RPMI7951 (cell line): ENCODE measurements around the gene COL26A1. TPM values are rescaled to one million over a fixed set of nuclear protein-coding genes. Genes with fewer than 3 reads are reported as not detected.
"Not testable (repeated sequence)": the region's sequence is repeated elsewhere in the genome, so short reads cannot be mapped to it uniquely, and the experiment has no call there.

Source experiments
- DNase-seq: peaks from one replicate; pipeline ENCODE4 v3.0.0-alpha.2; 2012; ENCODE audit warnings: low read depth
- total RNA-seq: library from RNA; depleted of rRNA; stranded (reverse); fragments of >200 nt; shearing (Covaris generic); gene quantifications from 2 replicates; pipeline ENCODE4 v1.2.3, GENCODE V29; 2014

Gene COL26A1
- total RNA-seq, 1 experiment from 2014 or later: 0.60 TPM

DNA sequence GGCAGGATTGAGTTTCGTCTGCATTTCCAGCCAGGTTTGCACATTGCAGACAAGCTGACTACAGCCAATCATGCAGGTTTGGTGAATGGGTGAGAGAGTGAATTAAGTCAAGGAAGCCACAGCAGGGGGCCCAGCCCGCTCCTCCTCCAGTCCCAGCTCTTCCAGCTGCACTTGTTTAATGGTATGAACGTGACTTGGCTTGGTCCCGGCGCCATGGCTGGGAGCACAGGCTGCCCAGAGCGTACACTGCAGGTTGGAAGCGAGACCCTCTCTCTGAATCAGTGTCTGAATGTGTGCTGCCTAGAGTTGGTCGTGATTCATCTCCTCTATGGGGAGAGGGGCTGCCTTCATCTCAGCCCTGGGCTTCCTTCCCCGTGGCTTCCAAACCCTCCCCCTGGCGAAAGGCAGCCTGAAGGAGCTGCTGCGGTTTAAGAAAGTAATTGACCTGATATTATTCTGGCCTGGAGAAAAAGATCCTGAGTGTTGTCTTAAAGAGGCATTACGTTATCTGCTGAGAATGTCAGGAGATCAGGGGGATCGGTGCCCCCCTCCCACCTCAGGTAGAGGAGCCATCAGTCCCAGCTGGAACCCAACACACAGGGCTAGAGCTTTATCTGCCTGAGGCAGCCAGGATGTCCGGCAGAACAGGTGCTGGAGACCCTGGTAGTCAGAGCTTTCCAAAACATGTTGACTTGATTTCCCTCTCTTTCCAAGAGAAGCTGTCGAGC is 132.1 kb downstream of the COL26A1 start:
- DNase-seq: no peak

DNA sequence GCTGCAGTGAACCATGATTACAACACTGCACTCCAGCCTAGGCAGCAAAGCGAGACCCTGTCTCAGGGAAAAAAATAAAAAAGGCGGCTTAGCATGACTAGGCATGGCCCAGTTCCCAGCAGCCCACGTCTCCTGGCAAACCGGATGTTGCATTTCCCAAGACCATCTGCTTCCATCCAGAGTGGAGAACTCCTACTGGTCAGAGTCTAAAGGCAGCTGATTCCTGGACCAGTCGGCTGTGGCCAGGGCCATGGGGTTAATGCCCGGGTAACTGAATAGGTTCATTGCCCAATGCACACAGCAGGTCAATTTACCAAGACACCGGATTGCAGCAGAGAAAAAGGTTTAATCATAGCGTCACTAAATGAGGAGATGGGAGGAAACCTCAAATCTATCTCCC is 133.3 kb downstream of the COL26A1 start:
- no peak for DNase-seq

DNA sequence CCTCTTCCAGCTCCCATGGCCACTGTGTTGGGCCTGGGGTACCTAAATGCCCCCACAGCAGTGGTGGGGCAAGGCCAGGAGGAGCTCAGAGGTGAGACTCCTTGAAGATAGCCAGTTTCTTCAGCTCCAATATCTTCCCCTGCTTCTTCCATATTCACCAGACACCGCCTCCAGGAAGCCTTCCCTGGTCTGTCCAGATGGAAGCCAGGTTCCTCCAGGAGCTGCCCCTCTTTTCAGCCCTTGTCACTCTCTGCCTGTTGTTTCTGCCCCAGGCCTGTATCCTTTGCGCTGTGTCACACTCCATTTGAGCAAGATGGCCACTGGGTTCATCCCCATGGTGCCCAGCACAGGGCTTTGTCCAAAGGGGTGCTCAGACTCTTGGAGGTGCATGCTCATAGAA is 138.7 kb downstream of the COL26A1 start:
- DNase-seq: no peak

GRCh38 chr7:101502466-101503098 is 139.9 kb downstream of the COL26A1 start:
- DNase-seq: no peak

- DNase-seq: not testable (repeated sequence)
Observed at GRCh38 chr7:101505510-101505909, 142.8 kb downstream of the COL26A1 start.

GRCh38 chr7:101506531-101506930 is 143.9 kb downstream of the COL26A1 start:
- no peak for DNase-seq

DNA sequence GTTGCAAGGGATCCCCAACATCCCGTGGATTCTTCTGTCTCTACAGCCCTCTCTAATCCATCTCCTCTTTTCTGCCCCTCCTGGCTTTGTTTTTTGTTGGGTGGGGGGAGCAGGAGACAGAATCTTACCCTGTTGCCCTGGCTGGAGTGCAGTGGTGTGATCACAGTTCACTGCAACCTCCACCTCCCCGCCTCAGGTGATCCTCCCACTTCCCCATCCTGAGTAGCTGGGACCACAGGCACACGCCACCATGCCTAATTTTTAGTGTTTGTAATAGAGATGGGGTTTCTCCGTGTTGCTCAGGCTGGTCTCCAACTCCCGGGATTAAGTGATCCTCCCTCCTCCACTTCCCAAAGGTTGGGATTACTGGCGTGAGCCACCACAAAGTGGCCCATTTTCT is 144.7 kb downstream of the COL26A1 start:
- no peak for DNase-seq

DNA sequence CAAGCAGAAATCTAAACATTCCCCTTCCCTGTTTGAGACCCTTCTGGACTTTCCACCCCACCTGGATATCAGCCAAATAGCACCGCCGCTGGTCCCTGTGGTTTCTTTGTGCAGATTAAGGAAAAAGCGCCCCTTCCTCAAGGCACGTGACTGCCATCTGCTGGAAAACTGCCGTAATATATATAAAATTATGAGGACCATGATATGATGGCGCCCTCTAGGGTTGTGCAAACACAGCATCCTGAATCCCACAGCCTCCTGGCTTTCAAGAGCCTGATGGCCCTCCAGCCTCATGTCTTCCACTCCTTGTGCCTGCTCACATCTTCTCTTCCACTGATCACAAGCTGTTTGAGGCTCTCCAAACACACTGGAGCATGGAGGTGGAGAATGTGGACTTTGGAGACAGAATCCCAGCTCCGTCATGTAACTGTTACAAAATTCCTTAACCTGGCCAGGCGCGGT is 145.1 kb downstream of the COL26A1 start:
- peak; percentile 52 for DNase-seq

- DNase-seq: no peak
Observed at GRCh38 chr7:101510297-101510696, 147.6 kb downstream of the COL26A1 start.

DNA sequence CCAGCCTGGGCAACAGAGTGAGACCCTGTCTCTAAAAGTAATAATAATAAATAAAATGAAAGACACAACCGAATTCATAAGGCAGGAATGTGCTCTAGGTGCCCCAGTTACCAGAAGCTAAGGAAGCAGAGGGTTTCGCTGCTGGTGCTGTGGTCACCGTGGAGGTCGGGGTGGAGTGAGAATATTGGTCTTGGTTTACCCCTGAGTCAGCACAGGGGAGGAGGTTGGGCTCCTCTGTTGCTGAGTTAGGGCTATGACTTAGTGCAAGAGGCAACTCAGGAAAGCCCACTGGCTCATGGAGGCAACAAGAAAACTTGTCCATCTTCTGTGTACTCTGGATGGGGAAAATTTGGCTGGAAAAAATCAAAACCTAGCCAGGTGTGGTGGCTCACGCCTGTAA is 149.3 kb downstream of the COL26A1 start:
- DNase-seq: no peak

- DNase-seq: no peak
Observed at GRCh38 chr7:101516851-101517250, 154.2 kb downstream of the COL26A1 start.

DNA sequence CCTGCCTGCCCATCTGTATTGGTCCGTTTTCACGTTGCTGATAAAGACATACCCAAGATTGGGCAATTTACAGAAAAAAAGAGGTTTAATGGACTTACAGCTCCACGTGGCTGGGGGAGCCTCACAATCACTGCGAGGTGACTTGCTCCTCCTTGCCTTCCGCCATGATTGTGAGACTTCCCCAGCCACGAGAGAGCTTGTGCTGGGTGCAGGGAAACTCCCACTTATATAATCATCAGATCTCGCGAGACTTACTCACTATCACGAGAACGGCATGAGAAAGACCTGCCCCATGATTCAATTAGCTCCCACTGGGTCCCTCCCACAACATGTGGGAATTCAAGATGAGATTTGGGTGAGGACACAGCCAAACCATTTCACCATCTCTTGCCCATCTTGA is 154.6 kb downstream of the COL26A1 start:
- no peak for DNase-seq

- DNase-seq: peak; percentile 67
Observed at GRCh38 chr7:101518336-101518735, 155.7 kb downstream of the COL26A1 start.

DNA sequence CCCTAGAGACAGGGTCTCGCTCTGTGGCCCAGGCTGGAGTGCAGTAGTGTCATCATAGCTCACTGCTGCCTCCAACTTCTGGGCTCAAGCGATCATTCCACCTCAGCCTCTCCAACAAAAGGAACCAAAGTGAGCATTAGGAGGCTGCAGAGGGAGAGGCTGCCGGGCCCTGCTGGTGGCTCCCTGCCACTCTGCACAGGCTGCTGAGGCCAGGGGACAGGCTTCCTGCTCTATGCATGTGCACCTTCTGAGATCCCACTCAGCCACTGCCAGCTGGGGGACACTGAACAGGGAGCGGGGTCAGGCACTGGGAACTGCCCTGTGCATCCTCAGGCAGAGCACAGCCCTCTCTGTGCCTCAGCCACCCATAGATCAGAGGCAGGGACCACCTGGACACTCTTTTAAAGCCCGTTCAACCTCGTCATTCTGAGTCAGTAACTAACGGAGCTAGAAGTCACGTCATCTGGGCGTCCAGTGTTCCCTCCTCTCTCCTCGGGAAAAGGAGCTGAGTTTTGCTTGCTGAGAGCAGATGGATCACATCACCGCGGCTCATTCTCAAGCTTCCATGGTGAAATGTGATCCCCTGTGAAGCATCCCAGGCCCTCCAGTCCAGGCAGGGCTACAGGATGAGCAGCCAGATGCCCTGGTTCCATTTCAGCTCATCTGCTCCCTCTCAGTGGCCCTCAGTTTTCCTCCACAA is 156.8 kb downstream of the COL26A1 start:
- peak; percentile 81 for DNase-seq

- no peak for DNase-seq
Observed at GRCh38 chr7:101521430-101521925, 158.8 kb downstream of the COL26A1 start.

DNA sequence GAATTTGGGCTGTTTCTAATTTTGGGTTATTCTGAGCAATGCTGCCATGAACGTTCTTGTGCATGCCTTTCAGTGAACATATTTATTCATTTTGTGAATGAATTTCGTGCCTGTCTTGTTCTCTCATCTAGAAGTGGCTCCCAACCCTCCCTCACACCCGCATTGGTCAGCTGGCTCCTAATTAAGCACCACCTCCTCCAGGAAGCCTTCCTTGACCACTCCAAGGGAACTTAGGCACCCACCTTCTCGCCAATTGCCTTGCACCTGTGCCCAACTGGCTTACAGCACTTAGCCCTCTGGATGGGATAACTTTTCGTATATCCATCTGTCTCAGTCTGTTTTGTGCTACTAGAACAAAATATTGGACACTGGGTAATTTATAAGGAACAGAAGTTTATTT is 159.3 kb downstream of the COL26A1 start:
- DNase-seq: no peak

DNA sequence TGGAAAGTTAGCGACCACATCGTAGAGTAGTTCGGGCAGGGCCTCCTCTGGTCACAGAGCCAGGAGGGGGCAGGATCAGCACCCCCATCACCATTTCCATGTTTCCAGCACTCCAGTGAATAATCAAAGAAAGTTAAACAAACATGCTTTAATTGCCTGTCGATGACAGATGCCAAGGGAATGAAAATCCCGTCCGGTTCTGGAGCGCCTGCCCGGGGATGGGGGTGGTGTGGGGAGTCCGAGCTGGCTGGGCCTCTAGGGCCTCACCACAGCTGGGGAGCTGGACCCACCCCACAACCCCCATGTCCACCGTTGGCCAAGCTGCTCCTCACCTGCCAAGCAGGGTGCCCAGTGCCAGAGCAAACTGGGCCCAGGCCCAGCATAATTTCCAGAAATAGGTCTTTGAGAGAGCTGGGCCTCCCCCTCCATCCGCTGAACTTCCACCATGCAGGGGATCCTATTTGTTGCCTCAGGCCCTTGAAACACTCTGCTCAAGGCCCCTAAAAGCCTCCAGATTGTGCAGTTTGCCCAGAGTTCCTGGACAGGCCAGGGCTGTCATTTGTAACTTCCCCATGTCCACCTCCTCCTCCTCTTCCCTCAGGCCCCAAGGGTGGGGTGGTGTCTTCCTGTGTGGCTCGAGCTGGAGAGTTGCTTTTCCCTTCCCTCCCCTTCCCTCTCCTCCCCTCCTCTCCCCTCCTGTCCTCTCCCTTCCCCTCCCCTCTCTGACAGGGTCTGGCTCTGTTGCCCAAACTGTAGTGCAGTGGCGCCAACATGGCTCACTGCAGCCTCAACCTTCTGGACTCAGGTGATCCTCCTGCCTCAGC is 165.4 kb downstream of the COL26A1 start:
- DNase-seq: peak; percentile 38

DNA sequence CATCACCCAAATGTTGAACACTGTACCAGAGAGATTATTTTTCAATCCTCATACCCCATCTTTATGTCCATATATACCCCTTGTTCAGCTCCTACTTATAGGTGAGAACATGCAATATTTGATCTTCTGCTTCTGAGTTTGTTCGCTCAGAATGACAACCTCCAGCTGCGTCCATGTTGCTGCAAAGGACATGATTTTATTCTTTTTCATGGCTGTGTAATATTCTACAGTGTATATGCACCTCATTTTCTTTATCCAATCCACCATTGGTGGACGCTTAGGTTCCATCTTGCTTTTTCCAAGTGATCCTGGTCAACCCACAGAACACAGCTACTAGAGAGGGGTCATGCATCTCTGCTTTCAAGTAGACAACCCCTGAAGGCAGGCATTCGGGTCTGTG is 166.9 kb downstream of the COL26A1 start:
- no peak for DNase-seq

DNA sequence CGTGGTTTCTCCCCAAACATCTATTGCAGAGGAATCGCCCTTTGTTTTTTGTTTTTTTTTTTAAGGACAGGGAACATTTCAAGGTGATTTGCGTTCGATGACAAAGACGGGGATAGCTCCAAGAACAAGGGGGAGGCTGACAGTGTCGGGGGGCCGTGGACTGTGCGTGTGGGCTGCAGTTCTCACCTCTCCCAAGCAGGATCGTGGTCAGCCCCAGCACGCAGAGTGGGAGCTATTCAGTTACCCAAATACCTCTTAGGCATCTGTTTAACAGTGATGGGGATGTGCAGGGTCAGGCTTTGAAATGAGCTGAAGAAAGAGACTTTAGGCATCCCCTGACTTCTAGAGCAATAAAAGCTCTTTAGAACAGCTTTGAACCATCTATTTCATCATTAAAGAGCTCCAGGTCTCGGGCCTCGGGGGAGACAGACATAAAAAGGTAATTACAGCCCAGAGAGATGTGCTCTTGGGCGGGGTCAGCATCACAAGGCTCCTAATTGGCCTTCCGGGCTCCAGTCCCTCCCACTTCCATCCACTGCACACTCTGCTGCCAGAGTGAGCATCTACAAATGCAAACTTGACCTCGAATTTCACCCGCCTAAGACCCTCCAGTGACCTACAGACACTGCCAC is 169.2 kb downstream of the COL26A1 start:
- DNase-seq: no peak

DNA sequence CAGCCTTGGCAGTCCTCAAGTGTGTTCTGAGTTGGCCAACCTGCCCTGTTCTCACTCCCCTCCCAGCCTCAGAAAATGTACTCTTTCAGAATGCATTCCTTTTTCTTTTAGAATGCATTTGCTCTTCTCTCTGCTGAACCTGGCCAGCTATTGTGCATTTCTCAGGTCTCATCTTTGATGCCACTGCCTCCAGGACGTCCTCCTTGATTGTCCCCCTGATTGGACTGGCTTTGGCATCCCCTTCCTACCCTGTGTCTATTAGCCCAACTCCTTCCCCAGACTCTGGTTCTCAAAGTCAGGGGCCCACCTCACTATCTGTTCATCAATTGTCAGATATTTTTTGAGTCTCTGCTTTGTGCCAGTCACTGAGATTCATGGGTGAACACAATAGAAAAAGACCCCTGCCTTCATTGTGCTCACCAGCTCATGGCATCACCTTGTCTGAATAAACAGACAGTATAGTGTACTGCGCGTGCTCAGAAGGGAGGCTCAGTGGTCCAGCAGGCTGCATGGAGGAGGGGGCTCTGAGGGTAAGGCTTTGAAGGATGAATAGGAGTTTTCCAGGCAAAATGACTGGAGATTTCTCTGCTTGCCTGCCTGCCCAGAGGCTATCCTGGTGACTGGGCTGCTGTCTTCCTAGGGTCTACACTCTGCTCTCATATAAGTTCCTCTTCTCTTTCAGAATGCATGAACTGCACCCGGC is 169.9 kb downstream of the COL26A1 start:
- DNase-seq: no peak

GRCh38 chr7:101533103-101533465 is 170.4 kb downstream of the COL26A1 start:
- DNase-seq: no peak
